ENCODE data around the gene TMEM209.

DNA sequence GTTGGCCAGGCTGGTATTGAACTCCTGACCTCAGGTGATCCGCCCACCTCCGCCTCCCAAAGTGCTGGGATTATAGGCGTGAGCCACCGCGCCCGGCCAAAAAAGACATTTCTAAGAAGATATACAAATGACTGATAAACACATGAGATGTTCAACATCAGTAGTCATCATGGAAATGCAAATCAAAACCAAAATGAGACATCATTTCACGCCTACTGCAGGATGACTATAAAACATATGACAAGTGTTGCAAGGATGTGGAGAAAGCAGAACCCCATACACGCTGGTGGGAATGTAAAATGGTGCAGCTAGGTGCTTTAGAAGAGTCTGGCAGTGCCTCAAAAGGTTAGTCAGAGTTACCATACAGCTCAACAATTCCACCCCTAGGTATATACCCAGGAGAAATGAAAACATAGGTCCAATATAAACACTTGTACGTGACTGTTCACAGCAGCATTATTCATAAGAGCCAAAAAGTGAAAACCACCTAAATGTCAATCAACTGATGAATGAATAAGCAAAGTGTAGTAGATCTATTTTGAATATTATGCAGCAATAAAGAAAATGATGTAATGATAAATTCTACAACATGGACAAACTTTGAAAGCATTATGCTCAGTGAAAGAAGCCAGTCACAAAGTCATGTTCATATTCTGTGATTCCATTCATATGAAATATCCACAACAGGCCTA lies 24.5 kb downstream of the TMEM209 start:
- TF ChIP-seq, protein P1, sequence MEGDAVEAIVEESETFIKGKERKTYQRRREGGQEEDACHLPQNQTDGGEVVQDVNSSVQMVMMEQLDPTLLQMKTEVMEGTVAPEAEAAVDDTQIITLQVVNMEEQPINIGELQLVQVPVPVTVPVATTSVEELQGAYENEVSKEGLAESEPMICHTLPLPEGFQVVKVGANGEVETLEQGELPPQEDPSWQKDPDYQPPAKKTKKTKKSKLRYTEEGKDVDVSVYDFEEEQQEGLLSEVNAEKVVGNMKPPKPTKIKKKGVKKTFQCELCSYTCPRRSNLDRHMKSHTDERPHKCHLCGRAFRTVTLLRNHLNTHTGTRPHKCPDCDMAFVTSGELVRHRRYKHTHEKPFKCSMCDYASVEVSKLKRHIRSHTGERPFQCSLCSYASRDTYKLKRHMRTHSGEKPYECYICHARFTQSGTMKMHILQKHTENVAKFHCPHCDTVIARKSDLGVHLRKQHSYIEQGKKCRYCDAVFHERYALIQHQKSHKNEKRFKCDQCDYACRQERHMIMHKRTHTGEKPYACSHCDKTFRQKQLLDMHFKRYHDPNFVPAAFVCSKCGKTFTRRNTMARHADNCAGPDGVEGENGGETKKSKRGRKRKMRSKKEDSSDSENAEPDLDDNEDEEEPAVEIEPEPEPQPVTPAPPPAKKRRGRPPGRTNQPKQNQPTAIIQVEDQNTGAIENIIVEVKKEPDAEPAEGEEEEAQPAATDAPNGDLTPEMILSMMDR (IDR thresholded peaks at IDR 0.05; ENCODE audit: insufficient read depth, low read length, poor library complexity, severe bottlenecking), result no peak
- TF ChIP-seq EZH2phosphoT487 (conservative IDR thresholded peaks at IDR 0.05; ENCODE audit: low read length), result no peak

Measured in SU-DHL-6 (cell line).